ENCODE results near the gene KIF26B.

DNA sequence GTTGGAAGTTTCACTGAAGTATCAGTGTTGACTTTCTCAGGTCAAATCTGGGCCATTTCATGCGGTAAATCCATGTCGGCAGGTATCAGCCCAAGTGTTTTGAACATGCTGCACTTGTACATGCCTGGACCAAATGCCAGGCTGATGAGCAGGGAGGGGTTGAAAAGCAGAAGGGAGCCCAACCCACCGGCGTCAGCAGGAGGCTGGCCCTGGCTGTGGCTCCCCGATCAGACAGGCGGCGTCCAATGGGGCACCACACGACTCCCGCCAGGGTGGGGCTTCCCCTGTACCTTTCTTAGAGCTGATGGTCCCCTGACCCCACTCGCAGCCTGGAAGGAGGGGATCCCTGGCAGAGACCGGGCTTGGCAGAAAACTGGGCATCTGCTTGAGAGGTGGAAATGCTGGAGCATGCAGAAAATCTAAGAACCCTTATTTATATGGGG lies 540.0 kb downstream of the KIF26B start:
- TF ChIP-seq EZH2 (IDR thresholded peaks at IDR 0.05; ENCODE audit: insufficient read depth, poor library complexity, severe bottlenecking) = no peak
- TF ChIP-seq EZH2phosphoT487 (IDR thresholded peaks at IDR 0.05; ENCODE audit: insufficient read depth, low read depth) = no peak

Data from GM23248 (cell line).